Suppressor macrophage (primary cell): ENCODE measurements around the gene FHIT.
A peak's percentile ranks its signal among the peaks of the same experiment; 100 is the strongest.

Source experiments
- DNase-seq, 4 experiments: peaks; one replicate each; pipeline ENCODE4 v3.0.0-alpha.2; 2020 to 2022

The FHIT gene

GRCh38 chr3:60986552-60986951 lies 264.7 kb downstream of the FHIT start:
- DNase-seq, result no peak

GRCh38 chr3:60983906-60984305 lies 267.3 kb downstream of the FHIT start:
- DNase-seq, result no peak

GRCh38 chr3:60980342-60980692 lies 270.9 kb downstream of the FHIT start:
- DNase-seq, result no peak

- DNase-seq, result peak; percentile 44 to 66 (median 46)
Observed at GRCh38 chr3:60979461-60980341, 271.6 kb downstream of the FHIT start.

GRCh38 chr3:60973321-60973720 lies 277.9 kb downstream of the FHIT start:
- no peak for DNase-seq

GRCh38 chr3:60972599-60972998 lies 278.7 kb downstream of the FHIT start:
- DNase-seq, result no peak

- no peak for DNase-seq
Observed at GRCh38 chr3:60970850-60971249, 280.4 kb downstream of the FHIT start.

- no peak for DNase-seq
Observed at GRCh38 chr3:60967141-60967540, 284.1 kb downstream of the FHIT start.

GRCh38 chr3:60957541-60957940 lies 293.7 kb downstream of the FHIT start:
- no peak for DNase-seq

- no peak for DNase-seq
Observed at GRCh38 chr3:60956729-60957128, 294.5 kb downstream of the FHIT start.

- DNase-seq, result no peak
Observed at GRCh38 chr3:60955034-60955433, 296.2 kb downstream of the FHIT start.

- peak in 2 of 4 experiments; percentile 15 to 22 for DNase-seq
Observed at GRCh38 chr3:60954048-60954447, 297.2 kb downstream of the FHIT start.

- DNase-seq, result no peak
Observed at GRCh38 chr3:60953351-60953750, 297.9 kb downstream of the FHIT start.

GRCh38 chr3:60952055-60952454 lies 299.2 kb downstream of the FHIT start:
- DNase-seq, result no peak

GRCh38 chr3:60949146-60949545 lies 302.1 kb downstream of the FHIT start:
- DNase-seq, result no peak

- DNase-seq, result peak in 3 of 4 experiments; percentile 4 to 49 (median 21)
Observed at GRCh38 chr3:60948488-60948887, 302.8 kb downstream of the FHIT start.

- peak; percentile 24 to 63 (median 61) for DNase-seq
Observed at GRCh38 chr3:60935709-60936108, 315.5 kb downstream of the FHIT start.

- no peak for DNase-seq
Observed at GRCh38 chr3:60933824-60934223, 317.4 kb downstream of the FHIT start.

- peak; percentile 34 to 68 (median 66) for DNase-seq
Observed at GRCh38 chr3:60932643-60933042, 318.6 kb downstream of the FHIT start.

GRCh38 chr3:60932170-60932569 lies 319.1 kb downstream of the FHIT start:
- no peak for DNase-seq

GRCh38 chr3:60931452-60931851 lies 319.8 kb downstream of the FHIT start:
- no peak for DNase-seq

GRCh38 chr3:60920519-60920918 lies 330.7 kb downstream of the FHIT start:
- no peak for DNase-seq

GRCh38 chr3:60919296-60919695 lies 332.0 kb downstream of the FHIT start:
- DNase-seq, result no peak

GRCh38 chr3:60917141-60917540 lies 334.1 kb downstream of the FHIT start:
- peak in 2 of 4 experiments; percentile 5 to 8 for DNase-seq

- no peak for DNase-seq
Observed at GRCh38 chr3:60916546-60916945, 334.7 kb downstream of the FHIT start.
